H1 (cell line): ENCODE results near the gene GJC2.

Experiments used
- CBX5 ChIP-seq: fragments of 300-800, 300-1000 bp; sonication (generic); IDR thresholded peaks from 2 replicates; pipeline ENCODE4 v1.7.1; 2016; ENCODE audit warnings: antibody characterized with exemption, low read length, low read depth
- CHD2 ChIP-seq: IDR thresholded peaks from 2 replicates; pipeline ENCODE4 v1.6.1; 2012; ENCODE audit warnings: low read length, improper control_type of control experiment
- RAD21 ChIP-seq, 2 experiments: IDR thresholded peaks in 1 of 2; conservative IDR thresholded peaks in 1 of 2; 2 replicates each; pipeline ENCODE4 v1.6.1; 2011; ENCODE audit warnings: low read depth in 2 of 2, low read length in 2 of 2, improper control_type of control experiment in 1 of 2, inconsistent platforms in 1 of 2, mild to moderate bottlenecking in 1 of 2, moderate library complexity in 1 of 2

GRCh38 chr1:228108742-228109072 lies 41.0 kb upstream of the GJC2 start:
- no peak for TF ChIP-seq CHD2
- no peak for TF ChIP-seq RAD21 (IDR thresholded peaks at IDR 0.05 in 1 of 2, conservative IDR thresholded peaks at IDR 0.05 in 1 of 2; ENCODE audit: low read depth in 2 of 2, low read length in 2 of 2)
- TF ChIP-seq CBX5 = no peak
